Measurements from ENCODE around the gene BEND3.
"Not testable (repeated sequence)": the region's sequence is repeated elsewhere in the genome, so short reads cannot be mapped to it uniquely, and the experiment has no call there.

The BEND3 gene

DNA sequence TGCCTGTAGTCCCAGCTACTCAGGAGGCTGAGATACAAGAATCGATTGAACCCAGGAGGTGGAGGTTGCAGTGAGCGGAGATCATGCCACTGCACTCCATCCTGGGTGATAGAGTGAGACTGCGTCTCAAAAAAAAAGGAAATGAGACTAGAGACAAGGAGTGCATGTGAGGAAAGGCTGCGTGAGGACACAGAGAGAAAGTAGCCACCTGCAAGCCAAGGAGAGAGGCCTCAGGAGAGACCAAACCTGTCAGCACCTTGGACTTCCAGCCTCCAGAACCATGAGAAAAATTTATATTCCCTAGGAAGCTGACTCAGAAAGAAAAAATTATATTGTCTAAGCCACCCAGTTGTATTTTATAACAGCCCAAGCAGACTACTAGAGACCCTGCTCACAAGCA lies 7.4 kb upstream of the BEND3 start:
- H3K4me3 ChIP-seq (ENCODE audit: low read depth, low read length) = no peak overlapping the region
- no peak for TF ChIP-seq CTCF (IDR thresholded peaks at IDR 0.05; ENCODE audit: low read depth, low read length, missing control alignments)
- DNase-seq (ENCODE audit: low read depth) = no peak
- in situ Hi-C loops (cut with HindIII; ENCODE audit: low sequenced_read_pairs) = no loop called here

GRCh38 chr6:107121964-107122495 lies 6.7 kb upstream of the BEND3 start:
- in situ Hi-C loops (cut with HindIII; ENCODE audit: low sequenced_read_pairs) = no loop called here
- no peak for TF ChIP-seq CTCF (IDR thresholded peaks at IDR 0.05; ENCODE audit: low read depth, low read length, missing control alignments)
- DNase-seq (ENCODE audit: low read depth) = no peak
- no peak overlapping the region for H3K4me3 ChIP-seq (ENCODE audit: low read depth, low read length)

- no peak for DNase-seq (ENCODE audit: low read depth)
- no peak overlapping the region for H3K4me3 ChIP-seq (ENCODE audit: low read depth, low read length)
- in situ Hi-C loops (cut with HindIII; ENCODE audit: low sequenced_read_pairs) = no loop called here
- no peak for TF ChIP-seq CTCF (IDR thresholded peaks at IDR 0.05; ENCODE audit: low read depth, low read length, missing control alignments)
Observed at GRCh38 chr6:107121266-107121665, 6.0 kb upstream of the BEND3 start.

DNA sequence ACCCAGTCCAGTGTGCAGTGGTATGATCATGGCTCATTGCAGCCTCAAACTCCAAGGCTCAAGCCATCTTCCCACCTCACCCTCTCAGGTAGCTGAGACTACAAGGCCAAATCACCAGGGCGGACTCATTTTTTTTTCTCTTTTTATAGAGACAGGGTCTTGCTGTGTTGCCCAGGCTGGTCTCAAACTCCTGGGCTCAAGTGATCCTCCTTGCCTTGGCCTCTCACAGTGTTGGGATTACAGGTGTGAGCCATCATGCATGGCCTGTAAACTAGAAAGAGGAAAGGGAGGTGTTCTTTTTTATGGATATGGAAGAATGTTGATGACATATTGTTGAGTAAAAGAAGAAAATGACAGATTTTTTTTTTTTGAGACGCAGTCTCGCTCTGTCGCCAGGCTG lies 5.1 kb upstream of the BEND3 start:
- H3K4me3 ChIP-seq (ENCODE audit: low read depth, low read length) = no peak overlapping the region
- in situ Hi-C loops (cut with HindIII; ENCODE audit: low sequenced_read_pairs) = no loop called here
- no peak for DNase-seq (ENCODE audit: low read depth)
- no peak for TF ChIP-seq CTCF (IDR thresholded peaks at IDR 0.05; ENCODE audit: low read depth, low read length, missing control alignments)

DNA sequence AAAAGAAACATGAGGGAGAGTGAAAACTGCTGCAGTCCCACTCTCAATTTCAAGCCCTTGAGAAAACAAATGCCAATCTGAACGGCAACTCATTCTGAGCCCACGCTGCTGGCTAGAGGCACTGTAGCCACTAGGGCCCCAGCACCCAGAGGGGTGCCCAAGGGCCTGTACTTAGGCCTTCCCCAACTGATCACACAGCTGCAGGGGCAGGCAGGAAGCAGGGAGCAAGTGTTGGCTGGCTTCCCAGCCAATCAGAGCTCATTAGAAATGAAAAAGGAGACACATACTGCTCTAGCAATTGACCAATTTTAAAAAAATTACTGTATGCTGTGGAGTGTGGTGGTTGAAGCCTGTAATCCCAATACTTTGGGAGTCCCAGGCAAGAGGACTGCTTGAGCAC lies 3.7 kb upstream of the BEND3 start:
- no peak overlapping the region for H3K4me3 ChIP-seq (ENCODE audit: low read depth, low read length)
- no peak for TF ChIP-seq CTCF (IDR thresholded peaks at IDR 0.05; ENCODE audit: low read depth, low read length, missing control alignments)
- in situ Hi-C loops (cut with HindIII; ENCODE audit: low sequenced_read_pairs) = no loop called here
- no peak for DNase-seq (ENCODE audit: low read depth)

- DNase-seq (ENCODE audit: low read depth); in situ Hi-C loops (cut with HindIII; ENCODE audit: low sequenced_read_pairs); H3K4me3 ChIP-seq (ENCODE audit: low read depth, low read length): not testable (repeated sequence)
Observed at GRCh38 chr6:107118540-107118939, 3.2 kb upstream of the BEND3 start.

GRCh38 chr6:107116931-107117330 lies 1.6 kb upstream of the BEND3 start:
- no peak for TF ChIP-seq CTCF (IDR thresholded peaks at IDR 0.05; ENCODE audit: low read depth, low read length, missing control alignments)
- in situ Hi-C loops (cut with HindIII; ENCODE audit: low sequenced_read_pairs) = no loop called here
- DNase-seq (ENCODE audit: low read depth) = no peak
- H3K4me3 ChIP-seq (ENCODE audit: low read depth, low read length) = no peak overlapping the region
